Non-pigmented ciliary epithelial cell (primary cell): ENCODE data around the gene RASL12.

ENCODE experiments used
- DNase-seq: peaks from one replicate; pipeline ENCODE4 v3.0.0-alpha.2; 2010; ENCODE audit warnings: low read depth

RASL12 gene

DNA sequence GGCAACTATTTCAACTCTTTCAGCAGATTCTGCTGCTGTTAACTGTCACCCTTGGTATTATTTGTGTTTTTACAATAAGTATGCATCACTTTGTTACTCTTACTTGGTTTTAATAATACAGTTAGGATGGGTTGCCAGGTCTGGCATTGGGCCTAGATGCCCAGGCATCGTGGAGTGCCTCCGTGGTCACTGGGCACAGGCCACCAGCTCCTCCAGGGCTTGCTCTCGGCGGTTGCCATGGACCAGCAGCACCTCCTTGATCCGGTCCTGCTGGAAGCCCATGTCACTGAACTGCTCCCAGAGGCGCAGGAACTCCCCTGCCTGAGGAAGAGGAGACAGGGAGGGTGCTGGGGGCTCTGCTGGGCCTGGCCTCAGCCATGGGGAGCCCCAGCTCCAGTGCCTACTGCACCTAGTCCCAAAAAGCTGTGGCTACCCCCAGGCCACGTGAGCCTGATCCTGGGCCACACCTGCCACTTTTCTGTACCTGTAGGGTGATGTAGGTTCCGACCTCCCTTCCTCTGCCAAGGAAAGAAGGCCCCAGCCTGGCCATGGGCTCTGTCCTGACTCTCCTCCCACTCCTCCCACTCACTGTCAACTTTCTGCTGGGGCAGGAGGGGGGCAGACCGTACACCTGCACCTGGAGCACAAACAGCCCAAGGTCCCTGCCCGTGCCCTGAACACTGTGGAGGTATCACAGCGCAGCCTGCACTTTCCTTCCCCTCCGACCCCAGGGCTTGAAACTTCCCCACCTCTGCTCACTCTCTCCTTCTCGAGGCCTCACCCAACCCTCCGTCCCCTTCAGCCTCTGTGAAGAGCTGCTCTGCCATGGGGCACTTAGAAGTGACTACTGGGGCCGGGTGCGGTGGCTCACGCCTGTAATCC lies 25.4 kb upstream of the RASL12 start:
- DNase-seq: no peak

DNA sequence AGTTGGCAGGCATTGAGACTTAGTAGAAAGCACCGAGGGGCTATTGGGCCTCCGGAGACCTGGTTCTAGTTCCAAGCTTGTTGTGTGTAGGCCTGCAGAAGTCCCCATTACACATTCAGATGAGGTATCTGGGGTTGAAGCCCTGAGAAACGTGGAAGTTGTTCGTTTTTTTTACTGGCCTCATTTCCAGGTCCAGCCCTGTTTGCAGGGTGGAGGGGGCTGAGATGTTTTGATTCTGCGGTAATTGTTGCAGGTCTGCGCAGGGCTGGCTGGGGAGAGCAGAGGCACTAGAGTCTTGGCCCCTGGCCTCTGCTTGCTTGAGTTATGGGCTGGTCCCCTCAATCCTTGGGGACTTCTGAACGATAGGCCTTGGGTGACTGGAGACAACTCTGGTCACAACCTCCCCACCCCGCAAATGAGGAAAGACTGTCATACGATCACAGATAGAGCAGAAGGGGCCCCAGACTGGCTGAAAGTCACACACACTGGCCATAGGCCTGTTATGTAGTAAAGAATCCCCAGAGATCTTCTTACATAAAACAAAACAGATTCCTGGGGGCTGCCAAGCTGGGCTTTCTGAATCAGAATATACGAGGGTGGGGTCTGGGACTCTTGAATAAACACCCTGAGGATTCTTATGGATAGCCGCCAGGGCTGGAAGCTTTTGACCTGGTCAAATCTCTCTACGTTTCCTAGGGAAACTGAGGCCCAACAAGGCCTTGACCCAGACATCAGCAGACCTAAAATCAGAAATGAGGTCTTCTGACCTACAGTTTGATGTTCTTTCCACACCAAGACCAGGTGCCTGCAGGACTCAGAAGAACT lies 24.4 kb upstream of the RASL12 start:
- DNase-seq: no peak

DNA sequence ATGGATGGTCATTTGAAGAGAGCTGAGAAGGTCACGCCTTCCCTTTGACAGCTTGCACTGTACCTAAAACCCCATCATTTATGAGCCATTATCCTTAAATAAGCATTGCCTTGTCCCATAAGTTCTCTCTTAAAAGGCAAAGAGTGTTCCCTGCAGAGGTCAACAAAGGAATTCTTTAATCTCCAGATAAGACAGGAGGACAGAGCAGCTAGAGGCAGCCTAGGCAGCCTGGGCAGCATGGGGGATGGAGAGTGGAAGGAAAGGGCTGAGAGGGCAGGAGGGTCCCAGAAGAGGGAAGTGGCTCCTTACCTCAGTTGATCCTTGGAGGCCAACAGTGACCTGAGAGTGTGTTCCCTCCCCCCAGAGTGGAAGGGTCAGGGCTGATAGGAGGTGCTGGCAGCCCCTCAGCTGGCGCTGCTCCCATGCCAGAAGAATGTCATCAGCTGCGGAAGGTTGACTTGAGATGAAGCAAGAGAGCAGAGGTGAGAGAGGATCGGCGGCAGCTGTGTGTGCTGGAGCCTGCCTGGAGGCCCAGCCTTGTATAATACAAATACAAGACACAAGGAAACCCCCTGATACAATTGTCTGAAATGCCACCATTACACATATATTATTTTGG lies 21.5 kb upstream of the RASL12 start:
- DNase-seq: no peak

- no peak for DNase-seq
Observed at GRCh38 chr15:65088643-65089021, 20.8 kb upstream of the RASL12 start.

DNA sequence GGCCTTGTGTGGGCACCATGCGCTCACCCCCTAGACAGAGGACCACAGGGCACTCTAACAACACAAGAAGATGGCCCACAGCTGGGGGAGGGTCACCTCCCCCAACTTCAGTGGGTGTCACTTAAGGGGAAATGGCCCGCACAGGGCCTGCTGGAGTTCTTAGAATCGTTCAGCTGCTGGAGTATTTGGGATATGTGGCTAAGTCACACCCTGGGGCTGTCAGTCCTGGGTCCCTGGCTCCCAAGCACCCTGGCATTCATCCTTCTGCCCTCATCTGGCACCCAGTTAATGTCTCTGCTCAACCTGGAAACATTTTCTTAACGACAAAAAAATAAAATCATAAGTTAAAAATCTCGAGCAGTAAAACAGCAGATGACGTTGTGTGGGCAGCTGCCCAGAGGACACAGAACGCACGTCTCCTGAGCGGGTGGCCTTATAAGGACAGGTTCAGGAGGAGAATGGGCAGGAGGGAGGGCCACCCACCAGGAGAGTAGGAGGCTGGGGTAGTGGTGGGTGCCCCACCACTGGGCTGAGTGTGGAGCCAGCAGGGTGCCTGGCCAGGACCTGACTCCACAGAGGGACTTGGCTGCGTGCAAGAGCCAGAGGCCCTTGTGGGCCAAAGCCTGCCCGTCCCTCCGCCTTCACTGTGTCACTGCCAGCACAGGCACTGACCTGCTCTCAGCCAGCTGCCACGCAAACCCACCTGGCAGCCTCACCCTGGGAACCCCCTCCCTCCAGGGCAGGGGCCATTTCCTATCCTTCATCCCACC lies 20.3 kb upstream of the RASL12 start:
- no peak for DNase-seq

- no peak for DNase-seq
Observed at GRCh38 chr15:65087411-65087810, 19.6 kb upstream of the RASL12 start.

- DNase-seq: no peak
Observed at GRCh38 chr15:65086680-65087111, 18.9 kb upstream of the RASL12 start.

DNA sequence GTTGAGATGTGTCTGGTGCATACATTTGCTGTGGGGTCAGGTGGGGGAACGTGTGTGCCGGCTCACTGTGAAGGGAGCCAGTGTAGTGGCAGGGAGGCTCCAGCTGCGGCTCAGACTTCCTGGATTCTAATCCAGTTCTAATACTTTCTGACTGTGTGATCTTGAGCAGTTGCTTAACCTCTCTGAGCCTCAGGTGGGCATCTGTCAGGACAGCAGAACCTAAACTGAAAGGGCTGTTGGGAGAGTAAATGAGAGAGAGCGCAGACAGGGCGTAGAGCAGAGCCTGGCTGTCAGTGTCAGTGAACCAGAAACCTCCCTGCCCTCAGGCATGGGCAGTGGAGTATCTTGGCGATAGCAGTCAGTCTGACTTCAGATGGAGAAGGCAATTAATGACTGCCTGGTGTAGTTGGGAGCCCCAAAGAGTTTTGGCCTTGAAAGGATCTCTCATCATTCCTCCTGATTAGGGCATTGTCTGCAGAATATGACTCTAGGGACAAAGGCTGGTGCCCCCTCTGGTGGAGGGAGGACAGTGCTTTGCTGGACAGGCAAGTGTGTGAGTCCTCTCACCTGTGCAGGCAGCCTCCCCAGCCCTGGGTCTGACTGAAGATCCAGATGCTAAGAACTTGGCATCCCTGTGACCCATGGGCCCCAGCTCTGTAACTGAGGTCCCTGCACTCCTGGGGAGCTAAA lies 18.3 kb upstream of the RASL12 start:
- DNase-seq: no peak

DNA sequence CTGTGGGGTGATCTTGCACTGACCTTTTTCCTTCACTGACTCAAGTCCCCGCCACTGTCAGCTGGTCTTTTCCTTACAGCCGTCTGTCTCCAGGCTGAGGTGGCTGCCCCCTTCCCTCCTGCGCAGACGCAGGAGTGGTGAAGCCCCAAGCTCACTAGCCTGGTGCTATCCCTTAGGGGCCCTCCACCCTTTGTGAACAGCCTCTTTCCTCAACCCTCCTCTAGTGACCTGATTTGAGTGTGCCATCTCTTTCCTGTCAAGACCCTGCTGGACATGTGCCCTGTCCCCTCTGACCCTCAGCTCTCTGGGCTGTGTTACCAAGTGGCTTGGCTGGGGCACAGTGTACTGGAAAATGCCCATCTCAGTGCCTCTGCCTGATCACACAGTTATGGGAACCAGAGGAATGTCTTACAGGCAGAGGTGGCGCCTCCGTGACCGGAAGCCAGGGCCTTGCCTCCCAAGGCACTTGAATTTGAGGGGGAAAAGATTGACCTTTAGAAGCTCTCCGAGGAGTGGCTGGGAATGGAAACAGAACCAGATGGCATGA lies 17.5 kb upstream of the RASL12 start:
- DNase-seq: no peak

DNA sequence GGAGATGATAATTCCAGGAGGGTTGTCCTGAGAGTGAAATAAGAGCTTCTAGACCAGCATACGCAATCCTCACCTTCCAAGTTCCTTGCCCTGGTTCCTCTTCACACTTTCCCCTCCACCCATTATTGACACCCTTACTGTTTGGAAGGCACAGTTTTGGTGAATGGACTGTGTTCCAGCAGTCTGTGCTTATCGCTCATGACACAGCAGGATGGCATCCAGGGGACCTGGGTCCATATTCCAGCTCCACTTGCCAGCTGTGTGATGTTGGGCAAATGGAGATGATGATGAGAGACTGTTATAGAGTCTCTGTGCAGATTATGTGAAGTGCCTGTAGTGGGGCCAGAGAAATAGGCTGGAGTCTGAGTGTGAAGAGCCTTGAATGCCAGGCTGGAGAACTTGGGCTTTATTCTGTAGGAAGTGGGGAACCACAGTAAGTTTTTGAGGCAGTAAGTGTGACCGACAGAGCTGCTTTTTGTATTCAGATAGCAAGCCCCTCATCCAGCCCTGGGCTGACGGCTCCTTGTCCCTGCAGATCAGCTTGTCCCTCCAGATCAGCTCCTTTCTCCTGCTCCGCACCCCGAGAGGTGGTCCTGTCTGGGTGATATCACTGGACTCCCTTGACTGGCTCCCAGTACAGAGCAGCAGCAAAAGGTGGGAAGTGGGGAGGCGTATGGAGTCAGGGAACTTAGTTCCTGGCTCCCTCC lies 16.9 kb upstream of the RASL12 start:
- no peak for DNase-seq

- no peak for DNase-seq
Observed at GRCh38 chr15:65083262-65083701, 15.5 kb upstream of the RASL12 start.

DNA sequence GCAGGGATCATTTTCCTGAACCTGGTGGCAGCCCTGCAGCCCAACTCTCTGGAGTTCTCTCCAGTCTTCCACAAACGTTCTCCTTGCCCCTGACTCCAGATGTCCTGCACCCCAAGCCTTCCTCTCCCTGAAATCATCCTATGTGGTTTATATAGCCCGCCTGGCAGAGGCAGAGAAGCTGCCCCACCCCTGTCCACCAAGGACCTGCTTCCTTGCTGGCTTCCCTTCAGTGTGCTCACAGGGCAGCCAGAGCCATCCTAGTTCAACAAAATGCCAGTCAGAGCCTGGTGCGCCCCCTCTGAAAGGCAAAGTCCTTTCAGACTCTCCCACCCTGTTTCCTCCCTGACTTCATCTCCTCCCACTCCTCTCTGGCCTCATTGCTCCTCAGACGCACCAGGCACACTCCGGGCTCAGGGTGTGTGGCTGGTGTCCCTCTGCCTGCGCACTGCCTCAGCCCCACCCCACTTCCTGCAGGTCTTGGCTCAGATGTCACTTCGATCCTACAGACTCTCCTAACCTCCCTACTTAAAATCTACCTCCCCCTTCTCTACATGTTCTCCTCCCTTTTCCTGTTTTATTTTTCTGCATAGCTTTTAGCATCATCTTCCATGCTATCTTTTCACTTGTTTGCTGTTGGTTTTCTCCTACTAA lies 14.6 kb upstream of the RASL12 start:
- DNase-seq: no peak

DNA sequence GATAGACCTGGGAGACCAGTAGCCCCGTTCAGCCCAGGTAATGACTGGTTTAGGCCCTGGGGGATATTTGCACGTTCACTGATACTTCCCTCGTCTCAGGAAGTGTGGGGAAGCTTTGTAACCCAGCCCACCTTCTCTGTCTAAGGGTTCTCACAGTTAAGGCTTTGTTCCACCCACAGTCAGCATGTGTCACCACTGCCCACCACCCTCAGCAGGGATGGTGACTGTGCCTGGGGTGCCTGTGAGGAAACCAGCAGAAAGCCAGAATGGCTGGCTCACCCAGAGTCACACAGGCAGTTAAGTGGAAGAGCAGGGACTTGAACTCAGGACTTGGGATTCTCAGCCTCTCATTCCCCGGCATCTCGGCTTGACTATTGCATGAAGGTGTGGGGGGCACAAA lies 14.0 kb upstream of the RASL12 start:
- DNase-seq: no peak

GRCh38 chr15:65081270-65081669 lies 13.5 kb upstream of the RASL12 start:
- DNase-seq: no peak

- DNase-seq: no peak
Observed at GRCh38 chr15:65079580-65079979, 11.8 kb upstream of the RASL12 start.

- no peak for DNase-seq
Observed at GRCh38 chr15:65077981-65078352, 10.2 kb upstream of the RASL12 start.

DNA sequence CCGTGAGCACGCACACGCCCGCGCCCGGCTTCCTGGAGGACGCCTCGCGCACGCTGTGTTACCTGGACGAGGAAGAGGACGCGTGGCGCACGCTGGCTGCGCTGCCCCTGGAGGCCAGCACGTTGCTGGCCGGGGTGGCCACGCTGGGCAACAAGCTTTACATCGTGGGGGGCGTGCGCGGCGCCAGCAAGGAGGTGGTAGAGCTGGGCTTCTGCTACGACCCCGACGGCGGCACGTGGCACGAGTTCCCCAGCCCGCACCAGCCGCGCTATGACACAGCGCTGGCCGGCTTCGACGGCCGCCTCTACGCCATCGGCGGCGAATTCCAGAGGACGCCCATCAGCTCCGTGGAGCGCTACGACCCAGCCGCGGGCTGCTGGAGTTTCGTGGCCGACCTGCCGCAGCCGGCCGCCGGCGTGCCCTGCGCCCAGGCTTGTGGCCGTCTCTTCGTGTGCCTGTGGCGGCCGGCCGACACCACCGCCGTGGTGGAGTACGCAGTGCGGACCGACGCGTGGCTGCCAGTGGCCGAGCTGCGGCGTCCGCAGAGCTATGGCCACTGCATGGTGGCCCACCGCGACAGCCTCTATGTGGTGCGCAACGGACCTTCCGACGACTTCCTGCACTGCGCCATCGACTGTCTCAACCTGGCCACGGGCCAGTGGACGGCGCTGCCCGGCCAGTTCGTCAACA lies 9.6 kb upstream of the RASL12 start:
- DNase-seq: no peak

GRCh38 chr15:65076486-65077290 lies 8.9 kb upstream of the RASL12 start, which contains the start of gene KBTBD13:
Gene KBTBD13 (plus strand): TSS chr15:65076746. CDS start chr15:65076816, 70 bp downstream.
- DNase-seq: no peak
